MV-4-11 (cell line): ENCODE measurements around the gene LFNG.
A peak's percentile ranks its signal among the peaks of the same experiment; 100 is the strongest.
"Not testable (repeated sequence)": the region's sequence is repeated elsewhere in the genome, so short reads cannot be mapped to it uniquely, and the experiment has no call there.

Experiments
- DNase-seq: peaks from one replicate; lab custom pipeline; 2025; lab: John Stamatoyannopoulos, UW

The LFNG gene

DNA sequence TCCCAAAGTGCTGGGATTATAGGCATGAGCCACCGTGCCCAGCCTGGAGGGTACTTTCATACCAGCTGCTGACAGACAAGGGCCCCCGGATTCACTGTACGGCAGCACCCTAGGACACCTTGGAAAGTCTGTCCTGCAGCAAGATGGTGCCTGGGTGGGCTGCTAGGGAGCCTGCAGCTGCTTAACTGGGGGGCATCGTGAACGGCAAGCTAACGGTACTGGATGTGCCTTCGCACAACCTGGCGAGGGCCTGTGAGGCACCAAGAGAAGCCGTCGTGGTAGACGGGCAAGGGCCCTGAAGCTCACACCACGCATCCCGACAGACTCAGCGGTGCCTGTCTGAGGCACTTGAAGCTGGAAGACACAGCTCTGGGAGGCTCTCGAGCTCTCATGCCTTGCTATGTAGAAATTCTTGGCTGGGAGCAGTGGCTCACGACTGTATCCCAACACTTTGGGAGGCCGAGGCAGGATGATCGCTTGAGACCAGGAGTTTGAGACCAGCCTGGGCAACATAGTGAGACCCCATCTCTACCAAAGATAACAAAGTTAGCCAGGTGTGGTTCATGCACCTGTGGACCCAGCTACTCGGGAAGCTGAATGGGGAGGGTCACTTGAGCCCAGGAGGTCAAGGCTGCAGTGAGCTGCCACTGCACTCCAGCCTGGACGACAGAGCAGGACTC, 26.3 kb downstream of the LFNG start:
- DNase-seq: no peak

DNA sequence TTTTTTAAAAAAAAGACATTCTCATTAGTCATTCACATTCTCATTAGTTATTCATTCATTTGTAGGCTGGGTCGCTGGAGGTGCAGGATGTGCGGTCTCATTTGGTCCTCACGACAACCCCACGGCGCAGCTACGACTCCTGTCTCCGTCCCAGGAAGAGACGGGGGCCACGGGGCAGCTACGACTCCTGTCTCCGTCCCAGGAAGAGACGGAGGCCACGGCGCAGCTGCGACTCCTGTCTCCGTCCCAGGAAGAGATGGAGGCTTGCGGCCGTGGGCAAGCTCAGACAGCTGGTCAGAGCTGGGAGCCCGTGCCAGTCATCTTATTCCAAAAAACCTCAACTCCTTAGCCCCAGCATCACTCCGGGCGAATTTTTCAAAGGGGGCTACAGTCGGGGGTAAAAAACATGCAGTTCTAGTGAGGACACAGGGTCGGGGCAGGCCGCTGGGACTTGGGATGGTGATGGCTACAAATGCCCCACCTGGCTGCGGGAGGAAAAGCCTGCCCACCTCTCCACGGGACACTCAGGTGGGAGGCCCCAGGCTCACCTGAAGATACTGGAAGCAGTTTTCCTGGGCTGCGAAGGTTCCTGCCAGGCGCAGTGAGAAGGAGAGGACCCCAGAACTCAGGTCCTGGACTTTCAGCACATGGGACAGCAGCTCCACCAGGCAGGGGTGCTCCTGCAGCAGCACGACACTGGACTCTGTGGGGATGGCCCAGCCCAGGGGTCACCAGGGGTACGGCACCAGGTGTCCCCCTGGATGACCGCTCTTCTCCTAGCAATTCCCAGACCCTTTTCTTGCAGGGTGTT, 27.4 kb downstream of the LFNG start:
- no peak for DNase-seq

GRCh38 chr7:2551418-2551817, 31.8 kb downstream of the LFNG start:
- DNase-seq: no peak

- DNase-seq: no peak
These were observed 33.5 kb downstream of the LFNG start for GRCh38 chr7:2553108-2553507.

DNA sequence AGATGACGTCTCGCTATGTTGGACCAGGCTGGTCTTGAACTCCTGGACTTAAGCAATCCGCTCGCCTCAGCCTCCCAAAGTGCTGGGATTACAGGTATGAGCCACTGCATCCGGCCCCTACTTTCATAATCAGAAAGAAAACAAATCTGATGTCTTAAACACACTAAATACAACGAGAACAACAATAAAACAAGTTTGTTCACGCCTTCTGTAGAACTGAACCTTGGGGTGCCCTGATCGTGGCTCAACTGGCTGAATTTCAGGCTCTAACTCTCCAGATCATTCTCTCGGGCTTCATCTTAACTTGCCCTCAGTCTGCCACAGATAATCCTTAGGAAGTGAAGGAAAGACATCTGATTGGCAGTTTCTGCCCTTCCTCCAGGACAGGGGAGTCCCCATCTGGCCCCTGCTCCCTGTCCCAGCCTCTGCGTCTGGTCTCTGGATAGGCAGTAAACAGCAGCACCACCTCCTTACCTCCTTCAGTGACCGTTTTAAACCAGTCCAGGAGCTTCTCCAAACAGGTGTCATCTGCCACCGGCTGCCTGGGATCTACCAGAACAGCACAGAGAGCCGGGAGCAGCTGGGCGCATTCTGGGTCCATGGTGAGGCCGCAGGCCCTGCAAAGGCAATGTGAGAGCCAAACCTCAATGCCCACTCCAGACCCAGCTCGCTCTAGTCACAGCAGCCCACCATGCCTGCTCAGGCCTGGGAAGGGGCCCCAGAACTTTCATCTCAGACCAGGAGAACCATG, 34.4 kb downstream of the LFNG start:
- DNase-seq: no peak

DNA sequence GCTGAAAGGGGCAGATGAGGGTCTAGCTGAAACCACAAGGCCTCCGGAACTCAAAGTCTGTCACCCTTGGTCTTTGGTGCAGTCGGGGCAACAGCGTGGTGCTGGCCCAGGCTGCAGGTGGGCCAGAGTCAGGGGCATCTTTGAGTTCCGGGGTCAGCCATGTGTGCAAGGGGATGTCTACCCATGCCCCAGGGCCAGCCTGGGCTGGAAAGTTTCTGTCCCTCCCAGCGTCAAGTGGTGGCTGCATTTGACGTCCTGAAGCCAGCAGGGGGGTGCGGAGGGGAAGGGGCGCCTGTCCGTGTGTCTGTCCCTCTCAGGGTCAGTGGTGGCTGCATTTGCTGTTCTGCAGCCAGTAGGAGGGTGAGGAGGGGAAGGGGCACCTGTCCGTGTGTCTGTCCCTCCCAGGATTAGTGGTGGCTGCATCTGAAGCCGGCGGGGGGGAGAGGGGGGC, 35.1 kb downstream of the LFNG start:
- no peak for DNase-seq

DNA sequence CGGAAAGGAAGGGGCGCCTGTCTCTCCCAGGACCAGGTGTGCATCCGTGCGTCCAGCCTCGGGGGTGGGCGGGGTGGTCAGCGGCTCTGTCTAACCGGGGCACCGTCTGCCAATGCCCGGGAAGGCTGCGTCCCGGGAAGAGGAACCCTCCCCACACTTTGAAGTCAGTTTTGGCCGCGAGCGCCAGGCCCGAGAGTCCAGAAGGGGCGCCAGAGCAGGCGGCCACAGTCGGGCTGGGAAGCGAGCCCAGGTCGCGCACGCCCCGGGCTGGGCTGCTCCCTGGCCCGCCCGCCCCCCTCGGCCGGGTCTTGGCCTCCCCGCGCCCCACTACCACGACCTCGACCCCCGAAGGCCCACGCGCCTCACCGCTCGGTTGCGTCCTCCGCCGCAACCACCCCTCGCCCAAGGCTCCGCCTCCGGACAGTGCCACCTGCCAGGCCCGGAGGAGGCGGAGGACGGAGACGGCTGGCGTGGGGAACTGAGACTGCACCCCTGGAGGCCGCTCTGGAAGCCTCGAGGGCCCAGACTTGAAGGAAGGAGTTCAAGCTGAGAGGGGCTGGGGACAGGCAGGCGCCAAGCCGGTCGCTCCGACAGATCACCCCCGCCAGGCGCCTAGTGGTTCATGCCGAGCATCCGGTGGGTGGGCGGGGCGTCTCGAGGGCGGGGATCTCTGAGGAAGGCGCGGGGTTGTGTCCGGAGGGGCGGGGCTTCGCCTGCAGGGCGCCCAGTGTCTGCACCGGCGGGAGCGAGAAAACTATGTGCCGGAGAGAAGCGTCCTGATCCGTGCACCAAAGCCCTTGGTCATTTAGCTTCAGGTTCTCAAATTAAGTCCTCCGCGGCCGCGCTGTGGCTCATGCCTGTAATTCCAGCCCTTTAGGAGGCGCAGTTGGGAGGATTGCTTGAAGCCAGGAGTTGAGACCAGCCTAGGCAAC, 35.8 kb downstream of the LFNG start, which contains the start of gene BRAT1:
BRAT1 (minus strand) TSS at position 404 of the 932 bp plus-strand sequence. CDS start 1,093 bp downstream, outside the sequence.
- peak; percentile 90 for DNase-seq

- DNase-seq: peak; percentile 75
These were observed 39.2 kb downstream of the LFNG start, which contains the start of gene IQCE for GRCh38 chr7:2558629-2559282. TSS of gene IQCE (plus strand) at chr7:2558979. CDS start at chr7:2559182, 203 bp downstream.

GRCh38 chr7:2559283-2559950, 39.8 kb downstream of the LFNG start:
- DNase-seq: no peak

DNA sequence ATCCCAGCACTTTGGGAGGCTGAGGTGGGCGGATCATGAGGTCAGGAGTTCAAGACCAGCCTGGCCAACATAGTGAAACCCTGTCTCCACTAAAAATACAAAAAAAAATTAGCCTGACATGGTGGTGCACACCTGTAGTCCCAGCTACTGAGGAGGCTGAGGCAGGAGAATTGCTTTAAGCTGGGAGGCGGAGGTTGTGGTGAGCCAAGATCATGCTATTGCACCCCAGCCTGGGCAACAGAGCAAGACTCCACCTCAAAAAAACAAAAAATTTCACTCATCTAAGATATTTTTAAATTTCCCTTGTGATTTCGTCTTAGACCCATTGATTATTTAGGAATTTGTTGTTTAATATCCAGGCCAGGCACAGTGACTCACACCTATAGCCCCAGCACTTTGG, 44.4 kb downstream of the LFNG start:
- not testable (repeated sequence) for DNase-seq

DNA sequence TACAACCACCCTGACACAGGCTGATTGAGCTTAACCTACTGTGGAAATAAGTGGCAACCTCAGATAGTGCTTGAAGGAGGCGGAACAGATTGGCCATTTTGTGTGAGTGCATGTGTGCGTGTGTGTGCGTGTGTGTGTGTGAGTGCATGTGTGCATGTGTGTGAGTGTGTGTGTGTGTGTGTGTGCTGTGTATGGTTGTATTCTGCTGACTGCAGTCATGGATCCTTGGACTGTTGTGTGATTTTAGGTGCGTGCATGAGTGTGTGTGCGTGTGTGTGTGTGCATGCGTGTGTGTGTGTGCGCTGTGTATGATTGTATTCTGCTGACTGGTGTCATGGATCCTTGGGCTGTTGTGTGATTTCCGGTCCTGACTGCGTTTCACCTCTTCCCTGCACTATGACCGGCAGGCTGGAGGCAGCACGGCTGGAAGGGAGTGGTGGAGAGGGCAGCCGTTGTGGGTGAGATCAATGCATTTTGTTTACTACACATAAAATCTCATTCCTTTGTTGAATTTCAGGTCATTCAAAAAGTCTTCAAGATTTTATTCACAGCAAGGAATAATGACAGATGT, 45.5 kb downstream of the LFNG start:
- DNase-seq: no peak

GRCh38 chr7:2566348-2566889, 46.8 kb downstream of the LFNG start:
- no peak for DNase-seq

DNA sequence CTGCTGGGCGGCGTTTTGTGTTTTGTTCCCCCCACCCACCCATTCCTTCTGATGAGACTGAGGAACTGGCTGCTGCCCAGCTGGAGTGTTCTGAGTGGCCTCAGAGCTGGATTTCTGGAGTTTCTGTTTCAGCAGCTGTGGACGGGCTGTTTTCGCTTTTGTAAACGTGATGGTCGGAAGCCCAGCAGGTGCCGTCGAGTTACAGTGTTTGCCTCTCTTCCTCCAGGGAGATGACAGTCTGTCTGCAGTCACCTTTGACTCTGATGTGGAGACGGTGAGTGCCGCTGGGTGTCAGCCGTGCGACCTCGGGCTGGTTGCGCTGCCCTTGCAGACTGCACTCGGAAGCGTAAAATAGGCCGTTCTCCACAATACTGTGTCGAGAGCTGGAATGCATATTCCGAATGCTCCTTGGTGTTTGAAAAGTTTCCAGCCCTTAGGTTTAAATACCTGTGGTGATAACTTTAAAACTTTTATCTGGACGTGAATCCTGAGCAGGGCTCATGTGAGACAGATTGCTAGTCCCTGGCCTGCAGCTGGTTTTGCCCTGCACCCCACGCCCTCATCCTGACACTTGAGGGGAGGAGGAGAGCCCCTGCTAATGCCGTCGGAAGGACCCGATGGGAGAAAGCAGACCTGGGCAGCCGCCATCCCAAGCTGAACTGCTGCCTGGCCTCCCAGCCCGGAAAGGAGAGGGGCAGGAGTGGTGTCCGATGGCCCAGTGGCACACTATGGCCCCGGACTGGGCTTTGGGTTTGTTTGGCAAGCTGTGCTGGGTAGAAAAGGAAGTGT, 47.5 kb downstream of the LFNG start:
- DNase-seq: no peak

DNA sequence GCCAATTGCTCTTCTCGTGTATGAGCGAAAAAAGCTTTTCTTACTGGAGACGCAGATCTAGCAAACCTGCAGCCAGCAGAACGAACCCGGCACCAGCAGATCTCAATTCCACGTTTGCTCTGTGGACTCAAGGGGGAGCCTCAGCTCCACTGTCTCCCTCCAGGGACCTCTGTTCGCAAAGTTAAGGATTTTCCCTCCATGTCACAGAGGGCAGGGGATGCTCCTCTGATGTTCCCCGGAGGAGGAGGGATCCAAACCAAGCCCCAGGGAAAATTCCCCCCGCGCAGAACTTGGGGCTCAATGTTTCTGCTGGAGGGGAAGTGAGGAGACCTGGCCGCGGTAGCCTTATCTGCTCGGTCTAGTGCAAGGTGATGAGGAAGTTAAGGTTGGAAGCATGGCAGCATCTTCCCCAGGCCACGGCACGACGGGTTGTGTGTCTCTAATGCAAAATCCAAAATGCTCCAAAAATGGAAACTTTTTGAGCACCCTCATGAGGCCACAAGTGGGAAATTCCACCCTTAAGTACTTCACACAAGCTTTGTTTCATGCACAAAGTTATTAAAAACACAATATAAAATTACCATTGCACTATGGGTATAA, 48.2 kb downstream of the LFNG start:
- DNase-seq: no peak

GRCh38 chr7:2568521-2569223, 49.1 kb downstream of the LFNG start:
- no peak for DNase-seq

DNA sequence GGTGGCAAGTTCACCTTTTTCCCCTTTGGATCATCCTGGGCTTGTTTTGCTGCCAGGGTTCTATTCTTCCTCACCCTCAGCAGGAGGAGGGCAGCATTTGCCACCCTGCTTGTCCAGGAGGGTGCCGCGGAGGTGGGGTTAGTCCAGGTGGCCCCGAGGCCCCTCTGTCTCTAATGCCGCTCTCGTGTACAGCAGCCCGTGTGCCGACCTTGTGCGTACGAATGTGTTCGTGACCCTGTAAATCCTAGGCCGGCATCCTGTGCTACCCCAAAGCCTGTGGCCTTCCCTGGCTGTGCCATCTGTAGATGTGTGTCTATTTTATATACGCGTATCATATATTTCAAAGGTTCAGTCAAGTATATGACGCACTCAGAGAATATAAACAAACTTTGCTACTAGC, 49.8 kb downstream of the LFNG start:
- DNase-seq: no peak

- DNase-seq: no peak
These were observed 50.4 kb downstream of the LFNG start for GRCh38 chr7:2570021-2570420.

DNA sequence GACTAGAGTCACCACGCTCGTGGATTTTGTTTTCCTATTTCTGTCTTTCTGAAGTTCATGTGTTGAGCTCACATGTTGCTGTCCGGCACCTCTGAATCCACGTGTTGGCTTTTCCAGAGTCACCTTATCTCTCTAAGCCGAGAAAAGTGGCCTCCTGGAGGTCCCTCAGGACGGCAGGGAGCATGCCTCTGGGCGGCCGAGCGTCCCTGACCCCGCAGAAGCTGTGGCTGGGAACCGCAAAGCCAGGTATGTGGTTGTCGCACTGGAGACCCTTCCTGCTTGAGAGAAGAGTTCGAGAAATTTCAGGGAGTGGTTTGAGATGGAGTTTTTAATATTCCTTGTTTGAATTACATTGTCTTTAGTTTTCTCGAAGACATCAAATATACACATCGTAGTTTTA, 51.8 kb downstream of the LFNG start:
- no peak for DNase-seq
